ENCODE results near the gene AREG. TPM values are rescaled to one million over a fixed set of nuclear protein-coding genes. Genes with fewer than 3 reads are reported as not detected.

The AREG gene
- total RNA-seq, 1 donor from 2014 or later, result not detected

- Mint-ChIP-seq H3K27ac (ENCODE audit: unreplicated experiment) (no peak overlapping the region), H3K27me3 (ENCODE audit: low read depth) (no peaks in the 10 kb centered on the region), H3K4me3 (ENCODE audit: unreplicated experiment) (no peak overlapping the region), H3K9me3 (ENCODE audit: low read depth) (no peaks in the 10 kb centered on the region), H3K4me1 (ENCODE audit: low read depth) (no peaks in the 10 kb centered on the region), H3K36me3 (ENCODE audit: low read depth) (no peaks in the 10 kb centered on the region)
- no peak for DNase-seq (ENCODE audit: low spot score)
- no peak for TF ChIP-seq CTCF (IDR thresholded peaks at IDR 0.05)
These were observed 11.9 kb upstream of the AREG start for GRCh38 chr4:74433043-74433442.

GRCh38 chr4:74433541-74434172 lies 11.3 kb upstream of the AREG start:
- Mint-ChIP-seq H3K9me3 (ENCODE audit: low read depth) (no peaks in the 10 kb centered on the region), H3K27ac (ENCODE audit: unreplicated experiment) (no peak overlapping the region)

GRCh38 chr4:74435296-74435695 lies 9.6 kb upstream of the AREG start:
- H3K4me1 Mint-ChIP-seq (ENCODE audit: low read depth), result no peaks in the 10 kb centered on the region
- H3K27ac Mint-ChIP-seq (ENCODE audit: unreplicated experiment), result no peak overlapping the region
- no peak for TF ChIP-seq CTCF (IDR thresholded peaks at IDR 0.05)
- no peaks in the 10 kb centered on the region for H3K36me3 Mint-ChIP-seq (ENCODE audit: low read depth)
- no peaks in the 10 kb centered on the region for H3K27me3 Mint-ChIP-seq (ENCODE audit: low read depth)
- no peaks in the 10 kb centered on the region for H3K9me3 Mint-ChIP-seq (ENCODE audit: low read depth)
- H3K4me3 Mint-ChIP-seq (ENCODE audit: unreplicated experiment), result no peak overlapping the region
- no peak for DNase-seq (ENCODE audit: low spot score)

More at GRCh38 chr4:74433541-74434172, 11.3 kb upstream of the AREG start:
- H3K36me3 Mint-ChIP-seq (ENCODE audit: low read depth), result no peaks in the 10 kb centered on the region
- no peaks in the 10 kb centered on the region for H3K4me1 Mint-ChIP-seq (ENCODE audit: low read depth)
- H3K27me3 Mint-ChIP-seq (ENCODE audit: low read depth), result no peaks in the 10 kb centered on the region
- H3K4me3 Mint-ChIP-seq (ENCODE audit: unreplicated experiment), result no peak overlapping the region
- no peak for DNase-seq (ENCODE audit: low spot score)
- TF ChIP-seq CTCF (IDR thresholded peaks at IDR 0.05), result no peak

GRCh38 chr4:74437866-74438265 lies 7.1 kb upstream of the AREG start:
- Mint-ChIP-seq H3K36me3 (ENCODE audit: low read depth) (no peaks in the 10 kb centered on the region), H3K27ac (ENCODE audit: unreplicated experiment) (no peak overlapping the region), H3K4me3 (ENCODE audit: unreplicated experiment) (no peak overlapping the region), H3K4me1 (ENCODE audit: low read depth) (no peaks in the 10 kb centered on the region), H3K9me3 (ENCODE audit: low read depth) (no peaks in the 10 kb centered on the region), H3K27me3 (ENCODE audit: low read depth) (no peaks in the 10 kb centered on the region)
- TF ChIP-seq CTCF (IDR thresholded peaks at IDR 0.05), result no peak
- no peak for DNase-seq (ENCODE audit: low spot score)

GRCh38 chr4:74438661-74439060 lies 6.3 kb upstream of the AREG start:
- no peaks in the 10 kb centered on the region for H3K9me3 Mint-ChIP-seq (ENCODE audit: low read depth)
- DNase-seq (ENCODE audit: low spot score), result no peak
- TF ChIP-seq CTCF (IDR thresholded peaks at IDR 0.05), result no peak
- H3K27me3 Mint-ChIP-seq (ENCODE audit: low read depth), result no peaks in the 10 kb centered on the region
- no peaks in the 10 kb centered on the region for H3K36me3 Mint-ChIP-seq (ENCODE audit: low read depth)
- no peaks in the 10 kb centered on the region for H3K4me1 Mint-ChIP-seq (ENCODE audit: low read depth)
- no peak overlapping the region for H3K27ac Mint-ChIP-seq (ENCODE audit: unreplicated experiment)
- H3K4me3 Mint-ChIP-seq (ENCODE audit: unreplicated experiment), result no peak overlapping the region
